DMS 273 (cell line): ENCODE measurements around the gene CEMP1.

Experiments used
- DNase-seq: peaks from one replicate; lab custom pipeline; 2025; ENCODE audit not compliant: unreplicated experiment; lab: John Stamatoyannopoulos, UW

Gene CEMP1

GRCh38 chr16:2487517-2487842 is 43.7 kb downstream of the CEMP1 start:
- DNase-seq = no peak

DNA sequence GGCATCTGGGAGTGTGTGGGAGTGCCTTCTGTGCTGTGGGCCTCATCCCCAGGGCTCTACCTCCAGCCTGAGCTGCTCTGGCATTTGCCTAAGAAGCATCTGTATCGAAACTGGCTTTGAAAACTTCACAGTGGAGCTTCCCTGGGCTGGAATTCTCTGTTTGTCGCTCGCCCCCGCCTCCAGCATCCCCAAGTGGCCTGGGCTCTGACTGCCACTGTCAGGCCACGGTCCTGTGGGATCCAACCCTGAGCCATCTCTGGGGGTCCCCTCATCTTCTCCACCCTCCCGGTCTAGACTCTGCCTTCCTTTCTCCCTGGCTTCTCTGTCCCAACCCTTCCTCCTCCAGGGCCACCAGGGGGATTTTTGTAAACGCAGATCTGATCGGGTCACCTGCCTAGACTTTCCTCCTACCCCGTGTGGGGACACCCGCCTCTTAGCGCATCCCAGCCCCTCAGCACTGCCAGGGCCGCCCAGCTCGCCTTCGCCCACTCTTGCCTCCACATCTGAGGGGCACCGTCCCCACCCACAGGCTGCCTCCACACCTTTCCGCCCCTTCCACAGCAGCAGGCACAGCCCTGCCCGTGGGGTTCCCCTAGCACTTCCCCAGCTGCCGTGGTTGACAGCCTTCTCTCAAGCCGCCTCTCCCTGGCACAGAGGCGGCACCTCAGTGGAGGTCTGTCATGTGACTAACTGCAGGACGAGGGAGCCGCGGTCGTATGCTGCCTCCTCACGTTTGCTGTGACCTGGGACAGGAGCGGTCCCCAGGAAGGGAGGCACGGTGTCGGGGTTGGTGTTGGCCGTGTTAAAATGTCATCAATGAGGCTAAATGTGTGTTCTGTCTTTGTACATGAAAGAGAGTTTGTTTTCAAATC is 44.3 kb downstream of the CEMP1 start:
- no peak for DNase-seq

DNA sequence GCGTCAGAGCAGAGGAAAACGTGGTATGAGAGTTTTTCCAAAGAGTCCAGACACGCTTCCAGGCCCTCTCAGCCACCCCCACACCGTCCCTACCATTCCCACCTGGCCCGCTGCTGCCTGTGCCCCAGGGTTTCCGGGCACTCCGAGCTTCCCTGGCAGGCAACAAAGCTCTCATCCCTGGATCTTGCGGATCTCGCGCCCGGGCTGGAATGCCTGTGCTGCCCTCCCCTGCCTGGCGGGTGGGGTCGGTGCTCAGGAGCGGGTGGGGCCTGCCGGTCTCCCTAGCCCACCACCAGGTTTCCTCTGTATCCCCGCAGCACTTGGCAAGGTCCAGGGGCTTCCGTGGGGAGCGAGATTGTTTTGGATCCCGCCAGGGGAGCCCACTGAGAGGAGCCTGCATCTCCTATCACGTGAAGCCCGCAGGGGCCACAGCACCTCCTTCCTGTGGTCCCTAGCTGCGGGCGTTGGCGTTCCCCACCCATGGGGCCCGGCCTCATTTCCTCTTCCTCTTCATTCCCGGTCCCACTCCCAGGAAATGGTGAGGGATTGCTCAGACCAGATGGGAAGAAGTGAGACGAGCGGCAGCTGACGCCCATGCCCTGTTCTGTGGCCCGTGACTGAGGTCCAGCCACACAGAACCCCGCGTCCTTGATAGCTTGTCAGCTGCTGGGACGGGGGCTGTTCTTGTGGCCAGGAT is 45.2 kb downstream of the CEMP1 start:
- no peak for DNase-seq

DNA sequence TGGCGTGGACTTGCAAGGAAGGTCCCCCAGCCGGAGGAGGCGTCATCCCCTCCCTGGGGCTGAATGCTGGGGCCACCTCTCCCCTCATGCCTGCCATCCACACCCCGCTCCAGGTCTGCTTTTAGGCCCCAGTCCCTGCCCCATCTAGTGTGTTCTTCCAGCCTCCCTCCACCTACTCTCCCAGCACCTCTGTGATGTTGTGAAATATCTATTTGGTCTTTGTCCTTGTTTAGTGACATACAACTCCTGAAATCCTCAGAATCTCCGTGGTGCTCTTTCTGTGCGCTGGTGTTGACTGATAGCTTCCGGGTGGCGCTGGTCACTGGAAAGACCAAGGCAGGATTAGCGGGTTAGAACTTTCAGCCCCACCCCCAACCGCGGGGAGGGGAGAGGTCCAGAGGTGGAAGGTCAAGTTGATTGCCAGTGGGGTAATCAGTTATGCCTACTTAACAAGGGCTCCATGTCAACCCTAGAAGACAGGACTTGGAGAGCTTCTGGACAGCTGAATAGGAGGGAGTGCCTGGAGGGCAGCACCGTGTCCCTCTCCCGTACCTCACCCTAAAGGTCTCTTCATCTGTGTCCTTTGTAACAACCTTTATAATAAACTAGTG is 46.2 kb downstream of the CEMP1 start:
- DNase-seq = no peak

DNA sequence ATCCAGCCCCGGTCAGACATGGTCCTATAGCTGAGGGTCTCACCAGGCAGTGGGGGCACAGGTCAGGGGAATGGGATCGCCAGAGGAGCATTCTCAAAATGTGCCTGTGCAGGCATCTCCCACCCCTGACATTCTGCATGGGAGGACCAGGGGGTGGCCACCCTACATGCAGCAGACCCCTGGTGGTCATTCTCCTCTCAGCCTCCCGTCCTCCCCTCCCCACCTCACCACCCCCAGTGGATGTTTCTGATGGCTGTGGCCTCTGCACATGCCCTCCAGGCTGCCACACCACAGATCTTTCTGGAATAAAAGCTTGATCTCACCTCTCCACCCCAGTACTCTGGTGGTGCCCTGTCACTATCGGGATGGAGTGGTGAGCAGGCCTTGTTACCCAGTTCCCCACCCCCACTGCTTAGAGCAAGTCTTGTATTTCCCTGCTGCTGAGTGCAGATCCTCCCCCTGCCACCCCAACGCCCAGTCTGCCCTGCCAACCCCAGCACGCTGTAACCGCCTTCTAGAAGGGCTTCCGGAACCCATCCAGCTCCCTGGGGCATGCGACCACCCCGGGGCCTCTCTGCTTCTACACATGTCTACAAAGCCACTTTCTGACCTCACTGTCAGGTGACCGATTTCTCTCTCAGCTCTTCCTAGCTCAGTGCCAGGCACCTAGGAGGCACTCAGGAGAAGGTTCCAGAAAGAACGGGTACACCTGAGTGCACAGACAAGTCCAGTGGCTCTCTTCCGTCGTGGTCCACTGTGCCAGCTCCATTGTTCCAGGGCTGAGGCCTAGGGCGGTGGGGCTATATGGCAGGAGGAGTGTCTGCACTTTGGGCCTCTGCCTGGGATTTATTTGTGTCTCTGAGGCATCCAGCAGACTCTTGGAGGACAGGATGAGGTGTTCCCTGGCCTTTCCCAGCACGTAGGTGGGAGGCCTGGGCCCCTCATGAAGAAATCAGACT is 47.0 kb downstream of the CEMP1 start:
- no peak for DNase-seq

DNA sequence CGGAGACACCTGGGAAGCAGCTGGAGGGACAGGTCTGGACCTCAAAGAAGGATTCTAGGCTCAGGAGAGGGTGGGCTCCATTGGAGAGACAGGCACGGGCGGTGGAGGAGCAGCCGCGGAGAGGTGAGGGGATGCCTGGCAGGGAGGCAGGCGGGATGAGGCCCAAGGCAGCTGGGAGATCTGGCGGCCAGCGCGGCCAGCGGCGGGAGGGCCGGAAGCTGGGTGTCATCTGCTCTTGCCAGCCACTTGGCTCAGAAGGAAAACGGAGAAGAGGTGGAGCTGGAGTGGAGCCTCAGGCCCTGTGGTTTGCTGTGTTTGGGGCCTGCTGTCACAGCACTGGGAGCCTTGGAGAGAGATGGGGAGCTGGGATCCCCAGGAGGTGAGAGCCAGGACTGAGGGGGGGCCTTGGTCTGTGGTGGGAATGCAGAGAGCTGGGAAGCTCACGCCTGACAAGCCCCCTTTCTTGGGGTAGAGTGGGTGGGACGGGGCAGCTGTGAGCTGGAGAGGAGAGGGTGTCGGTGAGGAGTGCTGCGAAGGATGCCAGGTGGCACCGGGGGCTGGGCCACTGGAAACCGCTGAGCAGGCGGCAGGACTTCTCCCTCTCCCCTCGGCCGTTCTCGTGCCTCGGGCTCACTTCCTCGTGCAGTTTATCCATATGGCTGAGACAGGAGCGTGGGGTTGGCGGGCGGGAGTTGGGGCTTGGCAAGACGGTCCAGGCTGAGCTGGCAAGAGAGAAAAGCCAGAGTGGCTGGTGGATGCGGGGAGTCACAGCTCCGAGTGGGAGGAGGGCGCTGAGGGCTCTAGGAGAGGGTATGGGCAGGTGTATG is 48.3 kb downstream of the CEMP1 start:
- DNase-seq = peak; percentile 93

GRCh38 chr16:2482249-2482648 is 49.0 kb downstream of the CEMP1 start:
- no peak for DNase-seq

DNA sequence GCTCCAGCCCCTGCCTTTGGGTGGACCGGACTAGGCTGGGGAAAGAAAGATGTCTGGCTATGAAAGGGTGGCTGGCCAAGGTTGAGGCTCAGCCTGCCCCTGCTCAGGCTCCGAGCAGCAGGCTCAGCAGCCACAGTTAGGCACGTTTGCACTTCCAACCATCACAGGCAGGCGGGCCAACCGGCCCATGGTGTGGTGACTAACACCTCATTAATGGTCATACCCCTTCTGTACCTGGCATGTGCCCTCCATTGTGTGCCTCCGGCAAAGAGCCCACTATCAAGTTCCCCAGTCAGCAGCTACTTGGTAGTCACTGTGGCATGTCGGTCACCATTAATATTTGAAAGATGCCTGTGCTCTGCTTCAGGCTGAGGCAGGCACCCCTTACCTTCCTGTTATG is 49.5 kb downstream of the CEMP1 start:
- DNase-seq = peak; percentile 58

DNA sequence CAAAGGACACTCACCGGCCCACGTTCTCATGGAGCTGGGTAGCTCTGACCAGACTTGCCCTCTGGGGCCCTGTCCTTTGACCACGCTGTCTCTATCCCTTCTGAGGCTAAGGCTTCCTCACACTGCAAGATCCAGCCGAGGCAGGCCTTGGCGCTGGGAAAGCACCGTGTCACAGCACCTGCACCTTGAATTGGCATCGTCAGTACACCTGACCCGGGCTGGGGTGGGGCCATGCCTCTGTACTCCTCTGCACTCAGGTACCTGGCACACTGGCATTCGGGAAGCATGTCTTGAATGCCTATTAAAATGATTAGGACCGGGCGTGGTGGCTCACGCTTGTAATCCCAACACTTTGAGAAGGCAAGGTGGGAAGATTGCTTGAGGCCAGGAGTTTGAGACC is 50.3 kb downstream of the CEMP1 start:
- DNase-seq = no peak
